K562 (cell line): ENCODE measurements around the gene MDP1. TPM values are rescaled to one million over a fixed set of nuclear protein-coding genes. Genes with fewer than 3 reads are reported as not detected.

Source experiments
- ATAC-seq: fragments of 200-7000 bp; cut with Tn5 transposase; 3 replicates; pipeline ENCODE4 v1.9.1; 2020; ENCODE audit warnings: moderate library complexity
- BruUV-seq: library from RNA; stranded (reverse); fragments of 400-500 nt; replicated peaks from 2 replicates; lab custom pipeline; 2021; lab: Mats Ljungman, UMichigan
- CTCF ChIA-PET: fragments of 300-600 bp; formaldehyde crosslinking; extraction: SDS; loops from one replicate; lab custom pipeline; 2021; ENCODE audit warnings: low intra/inter-chr PET ratio; lab: Yijun Ruan, JAX
- POLR2A ChIA-PET: fragments of 300-600, 350-650 bp; sonication (Branson Sonifier 250); formaldehyde crosslinking; extraction: SDS; loops from one replicate; lab custom pipeline; 2021; ENCODE audit warnings: antibody characterized with exemption, inconsistent platforms; lab: Yijun Ruan, JAX
- DNase-seq, 4 experiments: peaks; one replicate each; pipeline versions ENCODE4 v3.0.0 to v3.0.0-alpha.2; 2011 to 2018; ENCODE audit warnings: low spot score in 3 of 4, mixed read lengths in 3 of 4; ENCODE audit errors: extremely low read depth in 1 of 4
- FAIRE-seq: peaks from 2 replicates; lab custom pipeline; 2011; peaks lifted over from hg19 to GRCh38; lab: Jason Lieb, UNC
- H2AFZ ChIP-seq: 2 replicates; pipeline ENCODE4 v1.6.0; 2011; ENCODE audit warnings: low read depth, low read length, control low read depth, inconsistent platforms
- H3K27ac ChIP-seq: fragments of 200-600 bp; 3 replicates; pipeline ENCODE4 v1.8.0; 2011; ENCODE audit warnings: low read depth, mild to moderate bottlenecking, control low read depth, inconsistent platforms, low read length, moderate library complexity, mixed read lengths; ENCODE audit errors: extremely low read depth
- H3K27me3 ChIP-seq, 2 experiments: fragments of 300-600 bp in 1 of 2; 2 replicates in 1 of 2; 3 replicates in 1 of 2; pipeline versions ENCODE4 v1.6.0 to v1.8.0; 2011; ENCODE audit warnings: inconsistent platforms in 2 of 2, low read length in 2 of 2, mild to moderate bottlenecking in 1 of 2, mixed read lengths in 1 of 2, moderate library complexity in 1 of 2; ENCODE audit not compliant: control insufficient read depth in 2 of 2, insufficient read depth in 2 of 2
- H3K36me3 ChIP-seq: fragments of 300-600 bp; 3 replicates; pipeline ENCODE4 v1.8.0; 2011; ENCODE audit warnings: mild to moderate bottlenecking, low read length, inconsistent platforms; ENCODE audit not compliant: control insufficient read depth, insufficient read depth
- H3K4me1 ChIP-seq, 2 experiments: fragments of 200-600 bp in 1 of 2; replicated peaks in 1 of 2; 2 replicates in 1 of 2; 3 replicates in 1 of 2; pipeline versions ENCODE4 v1.5.1 to v1.8.0; 2011; ENCODE audit warnings: inconsistent platforms in 2 of 2, low read length in 2 of 2, mild to moderate bottlenecking in 1 of 2, mixed read lengths in 1 of 2, moderate library complexity in 1 of 2; ENCODE audit not compliant: control insufficient read depth in 2 of 2, insufficient read depth in 2 of 2
- H3K4me2 ChIP-seq: 2 replicates; pipeline ENCODE4 v1.6.1; 2011; ENCODE audit warnings: low read length, control low read depth, inconsistent platforms, mixed read lengths; ENCODE audit not compliant: insufficient read depth
- H3K4me3 ChIP-seq: fragments of 200-600 bp; sonication (generic), shearing (Covaris generic); 2 replicates; pipeline ENCODE4 v1.5.1; 2016; ENCODE audit warnings: control low read depth, inconsistent platforms
- H3K79me2 ChIP-seq: fragments of 200-600 bp; 3 replicates; pipeline ENCODE4 v1.8.0; 2011; ENCODE audit warnings: low read length, inconsistent platforms; ENCODE audit not compliant: control insufficient read depth, insufficient read depth
- H3K9ac ChIP-seq, 2 experiments: 2 replicates each; pipeline versions ENCODE4 v1.6.0 to v1.6.1; 2011; ENCODE audit warnings: low read depth in 2 of 2, low read length in 2 of 2, control low read depth in 1 of 2, inconsistent platforms in 1 of 2, mild to moderate bottlenecking in 1 of 2, mixed read lengths in 1 of 2; ENCODE audit not compliant: insufficient read depth in 1 of 2
- H3K9me1 ChIP-seq: one replicate; pipeline ENCODE4 v1.6.0; 2011; ENCODE audit warnings: inconsistent platforms, mild to moderate bottlenecking, low read length, moderate library complexity; ENCODE audit not compliant: control insufficient read depth, insufficient read depth
- H3K9me3 ChIP-seq: replicated peaks from 2 replicates; pipeline ENCODE4 v1.5.1; 2011; ENCODE audit warnings: low read depth, low read length, inconsistent platforms; ENCODE audit not compliant: control insufficient read depth, insufficient read depth
- H4K20me1 ChIP-seq: replicated peaks from 2 replicates; pipeline ENCODE4 v1.6.1; 2011; ENCODE audit warnings: low read length, inconsistent platforms, mixed read lengths; ENCODE audit not compliant: control insufficient read depth, insufficient read depth
- HEY1 ChIP-seq: fragments of 250-450 bp; sonication (Bioruptor Pico); IDR thresholded peaks from 2 replicates; pipeline ENCODE4 v1.5.0; 2020; ENCODE audit warnings: mild to moderate bottlenecking, moderate library complexity, borderline replicate concordance
- HNRNPK ChIP-seq: fragments of 200-400 bp; formaldehyde crosslinking; IDR thresholded peaks from one replicate; pipeline ENCODE4 v1.6.1; 2018; ENCODE audit warnings: mild to moderate bottlenecking, low read depth, low read length; ENCODE audit not compliant: poor library complexity, severe bottlenecking
- KDM5B ChIP-seq: fragments of 200-600 bp; sonication (generic); IDR thresholded peaks from 2 replicates; pipeline ENCODE4 v1.6.1; 2012; ENCODE audit warnings: low read depth, mild to moderate bottlenecking, moderate library complexity, low read length, control low read depth, inconsistent platforms; ENCODE audit not compliant: insufficient replicate concordance
- KHSRP ChIP-seq: fragments of 450-650 bp; IDR thresholded peaks from 2 replicates; pipeline ENCODE4 v1.6.1; 2017
- MBD2 ChIP-seq: sonication (generic); IDR thresholded peaks from 2 replicates; pipeline ENCODE4 v1.6.1; 2016; ENCODE audit warnings: low read depth, borderline replicate concordance
- PHF20 ChIP-seq: fragments of 450-650 bp; IDR thresholded peaks from 2 replicates; pipeline ENCODE4 v1.6.1; 2018; ENCODE audit not compliant: partially characterized antibody
- POLR2G ChIP-seq: fragments of 200-400 bp; formaldehyde crosslinking; IDR thresholded peaks from 2 replicates; pipeline ENCODE4 v1.6.1; 2017; ENCODE audit warnings: low read depth, mild to moderate bottlenecking, antibody characterized with exemption, low read length, moderate library complexity
- RB1 ChIP-seq: fragments of 450-650 bp; IDR thresholded peaks from 2 replicates; pipeline ENCODE4 v1.6.1; 2017; ENCODE audit warnings: low read depth, mild to moderate bottlenecking
- SMAD4 ChIP-seq: fragments of 250-450 bp; sonication (Bioruptor Pico); conservative IDR thresholded peaks from 2 replicates; pipeline ENCODE4 v1.8.0; 2021; ENCODE audit warnings: inconsistent platforms, mild to moderate bottlenecking, moderate library complexity
- TFAP4 ChIP-seq: sonication (generic); formaldehyde crosslinking; IDR thresholded peaks from 2 replicates; pipeline ENCODE4 v1.8.0; 2022; ENCODE audit warnings: missing genetic modification reagents, mild to moderate bottlenecking, moderate library complexity, borderline replicate concordance
- WGBS: fragments of 100-300 bp; shearing (Covaris generic); methylation state at CpG from one replicate; pipeline ENCODE4 v1.1.6; 2016; ENCODE audit warnings: low coverage, mixed read lengths; ENCODE audit not compliant: insufficient coverage; ENCODE audit errors: missing lambda C conversion rate; 5-methylcytosine and 5-hydroxymethylcytosine counted together
- in situ Hi-C: fragments of 300-500 bp; cut with MboI; formaldehyde crosslinking; loops from 4 replicates; pipeline ENCODE4 v1.15.0; 2018; ENCODE audit warnings: inconsistent platforms, mixed read lengths
- intact Hi-C: fragments of 100-400 bp; cut with micrococcal nuclease; formaldehyde crosslinking; loops from 2 replicates; pipeline ENCODE4 v1.14.2; 2022
- polyA plus RNA-seq, 8 experiments: library from polyadenylated mRNA; depleted of rRNA in 4 of 8; stranded (reverse) in 5 of 8; unstranded in 3 of 8; fragments of >200 nt; fragmentation: Nextera tagmentation in 2 of 8; fragmentation: Illumina TruSeq in 1 of 8; extraction: Ambion mirVana in 2 of 8; extraction: Trizol in 1 of 8; gene quantifications; 2 replicates each; pipeline versions ENCODE4 v1.2.1 to v1.2.3, GENCODE V29; 2011 to 2014; ENCODE audit warnings: inconsistent platforms in 1 of 8, missing spikeins in 1 of 8
- total RNA-seq, 7 experiments: library from RNA; depleted of rRNA in 6 of 7; stranded (reverse); fragments of >200 nt in 6 of 7; fragmentation: Illumina TruSeq in 2 of 7; extraction: Trizol in 2 of 7; gene quantifications; 2 replicates each; pipeline versions ENCODE4 v1.2.1 to v1.2.3, GENCODE V29; 2011 to 2021; ENCODE audit warnings: low replicate concordance in 1 of 7
- TF ChIP-seq, protein P1 (sequence below): sonication (generic); formaldehyde crosslinking; IDR thresholded peaks from 2 replicates; pipeline ENCODE4 v1.8.0; 2022; ENCODE audit warnings: mild to moderate bottlenecking, missing genetic modification reagents
- TF ChIP-seq, protein P2 (sequence below), 2 experiments: IDR thresholded peaks; 2 replicates each; pipeline ENCODE4 v1.6.1; 2011; ENCODE audit warnings: borderline replicate concordance in 1 of 2, control low read depth in 1 of 2, low read depth in 1 of 2, low read length in 1 of 2, mild to moderate bottlenecking in 1 of 2, mixed read lengths in 1 of 2, moderate library complexity in 1 of 2; ENCODE audit not compliant: insufficient read depth in 1 of 2, insufficient read length in 1 of 2, poor library complexity in 1 of 2, severe bottlenecking in 1 of 2; ENCODE audit errors: extremely low read depth in 1 of 2

Gene MDP1
- total and polyA plus RNA-seq, 9 of the 15 experiments (the other 6 are each of a cell fraction or from before 2014, with no cell fraction given) = 2.7 to 29.6 (median 11.0) TPM

DNA sequence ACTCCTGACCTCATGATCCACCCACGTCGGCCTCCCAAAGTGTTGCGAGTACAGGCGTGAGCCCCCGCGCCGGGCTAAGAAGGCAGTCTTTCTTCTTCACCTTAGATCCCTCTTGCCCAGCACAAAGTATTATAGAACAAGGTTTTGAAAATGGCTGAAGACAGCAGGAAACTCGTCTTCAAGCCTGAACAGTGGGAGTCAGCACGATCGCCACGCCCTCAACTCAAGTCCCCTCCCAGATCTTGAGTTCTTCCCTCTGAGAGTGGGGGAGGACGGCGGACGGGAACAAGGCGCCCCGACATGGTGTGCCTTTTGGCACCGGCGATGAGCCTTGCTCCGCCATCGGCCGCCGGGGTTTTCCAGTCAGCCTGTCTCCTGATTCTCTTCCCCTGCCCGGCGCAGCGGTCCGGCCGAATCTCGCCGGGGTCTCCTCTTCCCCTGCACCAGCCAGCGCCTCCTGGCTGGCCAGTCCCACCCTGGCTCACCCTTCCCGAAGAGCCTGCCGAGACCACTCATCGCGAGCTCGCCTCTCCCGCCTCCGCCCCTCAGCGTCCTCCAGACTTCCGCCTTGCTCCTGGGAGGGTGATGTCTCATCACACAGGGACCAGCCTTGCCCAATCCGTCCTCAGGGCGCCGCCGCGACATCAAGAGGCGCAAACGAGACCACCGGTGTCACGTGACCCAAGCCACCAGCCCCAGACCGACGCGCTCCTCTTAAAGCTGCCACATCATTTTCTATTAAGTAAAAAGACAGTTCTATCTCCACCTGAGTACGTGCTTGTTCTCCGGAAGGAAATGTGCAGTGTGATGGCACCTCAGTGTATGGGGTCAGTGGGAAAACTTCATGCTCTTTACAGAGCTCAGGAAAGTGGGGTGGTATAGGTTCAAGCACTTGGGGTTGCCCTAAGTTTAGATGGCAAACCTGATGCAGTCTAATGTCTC, 2.7 kb downstream of the MDP1 start, which contains the start of gene CHMP4A:
TSS of gene CHMP4A (minus strand) at position 565 of the 942 bp plus-strand sequence. CDS start at position 516, 49 bp downstream.
- H3K27me3 ChIP-seq = no peaks in the 10 kb centered on the region
- H2AFZ ChIP-seq = peak within 1 kb of the TSS; percentile 94
- H3K9me3 ChIP-seq = no peaks in the 10 kb centered on the region
- peak within 1 kb of the TSS; percentile 95 to 96 for H3K9ac ChIP-seq
- DNase-seq (peak; percentile 87 to 97 (median 90)), ATAC-seq (peak; percentile 94), FAIRE-seq (peak; percentile 95)
- peak within 1 kb of the TSS; percentile 94 for H3K4me2 ChIP-seq
- in situ Hi-C loops = no loop called here
- no TSS peak for BruUV-seq
- H3K79me2 ChIP-seq = peaks cover 26% of the 10 kb centered on the region
- POLR2A ChIA-PET = interaction anchor here (0.5 to 3.6 kb wide), 10 partner anchors 9 to 159 kb away, joined by 3 to 21 read pairs (median 4); partner anchors contain the start of genes DCAF11, TINF2 and TM9SF1
- H3K27ac ChIP-seq = peak within 1 kb of the TSS; percentile 98
- no peaks in the 10 kb centered on the region for H3K9me1 ChIP-seq
- CTCF ChIA-PET = no interaction called here
- peak within 1 kb of the TSS; percentile 85 for H3K4me3 ChIP-seq
- peaks cover 4 to 13% of the 10 kb centered on the region in 2 experiments; a peak in 4 of 5 replicates for H3K4me1 ChIP-seq
- 1% methylated on average over 29 of the region's 53 CpGs for WGBS
- intact Hi-C loops = no loop called here
- peaks cover 40% of the 10 kb centered on the region; the same call in 2 of the 3 replicates for H3K36me3 ChIP-seq
- H4K20me1 ChIP-seq = no peaks in the 10 kb centered on the region
- TF ChIP-seq KDM5B = peak; percentile 58
- peak; percentile 37 for TF ChIP-seq RB1
- no peak for TF ChIP-seq HNRNPK
- TF ChIP-seq, protein P1, sequence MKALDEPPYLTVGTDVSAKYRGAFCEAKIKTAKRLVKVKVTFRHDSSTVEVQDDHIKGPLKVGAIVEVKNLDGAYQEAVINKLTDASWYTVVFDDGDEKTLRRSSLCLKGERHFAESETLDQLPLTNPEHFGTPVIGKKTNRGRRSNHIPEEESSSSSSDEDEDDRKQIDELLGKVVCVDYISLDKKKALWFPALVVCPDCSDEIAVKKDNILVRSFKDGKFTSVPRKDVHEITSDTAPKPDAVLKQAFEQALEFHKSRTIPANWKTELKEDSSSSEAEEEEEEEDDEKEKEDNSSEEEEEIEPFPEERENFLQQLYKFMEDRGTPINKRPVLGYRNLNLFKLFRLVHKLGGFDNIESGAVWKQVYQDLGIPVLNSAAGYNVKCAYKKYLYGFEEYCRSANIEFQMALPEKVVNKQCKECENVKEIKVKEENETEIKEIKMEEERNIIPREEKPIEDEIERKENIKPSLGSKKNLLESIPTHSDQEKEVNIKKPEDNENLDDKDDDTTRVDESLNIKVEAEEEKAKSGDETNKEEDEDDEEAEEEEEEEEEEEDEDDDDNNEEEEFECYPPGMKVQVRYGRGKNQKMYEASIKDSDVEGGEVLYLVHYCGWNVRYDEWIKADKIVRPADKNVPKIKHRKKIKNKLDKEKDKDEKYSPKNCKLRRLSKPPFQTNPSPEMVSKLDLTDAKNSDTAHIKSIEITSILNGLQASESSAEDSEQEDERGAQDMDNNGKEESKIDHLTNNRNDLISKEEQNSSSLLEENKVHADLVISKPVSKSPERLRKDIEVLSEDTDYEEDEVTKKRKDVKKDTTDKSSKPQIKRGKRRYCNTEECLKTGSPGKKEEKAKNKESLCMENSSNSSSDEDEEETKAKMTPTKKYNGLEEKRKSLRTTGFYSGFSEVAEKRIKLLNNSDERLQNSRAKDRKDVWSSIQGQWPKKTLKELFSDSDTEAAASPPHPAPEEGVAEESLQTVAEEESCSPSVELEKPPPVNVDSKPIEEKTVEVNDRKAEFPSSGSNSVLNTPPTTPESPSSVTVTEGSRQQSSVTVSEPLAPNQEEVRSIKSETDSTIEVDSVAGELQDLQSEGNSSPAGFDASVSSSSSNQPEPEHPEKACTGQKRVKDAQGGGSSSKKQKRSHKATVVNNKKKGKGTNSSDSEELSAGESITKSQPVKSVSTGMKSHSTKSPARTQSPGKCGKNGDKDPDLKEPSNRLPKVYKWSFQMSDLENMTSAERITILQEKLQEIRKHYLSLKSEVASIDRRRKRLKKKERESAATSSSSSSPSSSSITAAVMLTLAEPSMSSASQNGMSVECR (CRISPR knock-in tag) = peak; percentile 83
- TF ChIP-seq HEY1 (CRISPR knock-in tag) = no peak
- peak; percentile 94 for TF ChIP-seq PHF20
- peak; percentile 84 for TF ChIP-seq SMAD4
- TF ChIP-seq, protein P2, sequence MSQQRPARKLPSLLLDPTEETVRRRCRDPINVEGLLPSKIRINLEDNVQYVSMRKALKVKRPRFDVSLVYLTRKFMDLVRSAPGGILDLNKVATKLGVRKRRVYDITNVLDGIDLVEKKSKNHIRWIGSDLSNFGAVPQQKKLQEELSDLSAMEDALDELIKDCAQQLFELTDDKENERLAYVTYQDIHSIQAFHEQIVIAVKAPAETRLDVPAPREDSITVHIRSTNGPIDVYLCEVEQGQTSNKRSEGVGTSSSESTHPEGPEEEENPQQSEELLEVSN (IDR thresholded peaks at IDR 0.05; ENCODE audit: borderline replicate concordance in 1 of 2, extremely low read depth in 1 of 2, insufficient read depth in 1 of 2, insufficient read length in 1 of 2, low read depth in 1 of 2, low read length in 1 of 2, poor library complexity in 1 of 2, severe bottlenecking in 1 of 2) = peak; percentile 14 to 53
- peak; percentile 96 for TF ChIP-seq POLR2G
- TF ChIP-seq KHSRP = peak; percentile 77
- TF ChIP-seq MBD2 = peak; percentile 87
- peak; percentile 70; the same call in 1 of the 2 replicates for TF ChIP-seq TFAP4 (CRISPR knock-in tag)
